HepG2 (cell line): Measurements from ENCODE around the gene TMCC2. TPM values are rescaled to one million over a fixed set of nuclear protein-coding genes. Genes with fewer than 3 reads are reported as not detected.

Experiments used
- ARHGAP35 ChIP-seq: sonication (generic); formaldehyde crosslinking; IDR thresholded peaks from 2 replicates; pipeline ENCODE4 v1.9.0; 2022; ENCODE audit warnings: mild to moderate bottlenecking, inconsistent platforms, moderate library complexity, missing genetic modification reagents, borderline replicate concordance
- BORCS8-MEF2B ChIP-seq: sonication (generic); formaldehyde crosslinking; IDR thresholded peaks from 2 replicates; pipeline ENCODE4 v1.8.0; 2022; ENCODE audit warnings: mild to moderate bottlenecking, missing genetic modification reagents
- CHCHD3 ChIP-seq: sonication (generic); formaldehyde crosslinking; IDR thresholded peaks from 2 replicates; pipeline ENCODE4 v1.8.0; 2022; ENCODE audit warnings: mild to moderate bottlenecking, missing genetic modification reagents, moderate library complexity
- HOXA7 ChIP-seq: sonication (generic); formaldehyde crosslinking; IDR thresholded peaks from 2 replicates; pipeline ENCODE4 v1.8.1; 2022; ENCODE audit warnings: mild to moderate bottlenecking, missing genetic modification reagents, moderate library complexity
- JDP2 ChIP-seq: sonication (generic); formaldehyde crosslinking; IDR thresholded peaks from 2 replicates; pipeline ENCODE4 v1.8.1; 2022; ENCODE audit warnings: missing genetic modification reagents, borderline replicate concordance
- KDM3A ChIP-seq: IDR thresholded peaks from 2 replicates; pipeline ENCODE4 v1.6.1; 2018; ENCODE audit warnings: low read depth, missing compliant biosample characterization
- KDM5B ChIP-seq: sonication (generic); formaldehyde crosslinking; IDR thresholded peaks from 2 replicates; pipeline ENCODE4 v1.4.0; 2020; ENCODE audit warnings: missing genetic modification reagents, mild to moderate bottlenecking, borderline replicate concordance
- KLF11 ChIP-seq: IDR thresholded peaks from 2 replicates; pipeline ENCODE4 v1.6.1; 2016; ENCODE audit warnings: missing compliant biosample characterization
- MEIS1 ChIP-seq: sonication (generic); formaldehyde crosslinking; IDR thresholded peaks from 2 replicates; pipeline ENCODE4 v1.9.0; 2021; ENCODE audit warnings: mild to moderate bottlenecking, missing genetic modification reagents, moderate library complexity, borderline replicate concordance
- SNAI1 ChIP-seq: sonication (generic); formaldehyde crosslinking; IDR thresholded peaks from 2 replicates; pipeline ENCODE4 v1.5.0; 2020; ENCODE audit warnings: mild to moderate bottlenecking, missing genetic modification reagents, borderline replicate concordance
- SOX6 ChIP-seq, 2 experiments: fragments of 450-650 bp in 1 of 2; sonication (generic) in 1 of 2; formaldehyde crosslinking in 1 of 2; IDR thresholded peaks; 2 replicates each; pipeline versions ENCODE4 v1.4.0 to v1.6.1; 2017 to 2020; ENCODE audit warnings: antibody characterized with exemption in 1 of 2, mild to moderate bottlenecking in 1 of 2, missing genetic modification reagents in 1 of 2
- TFDP2 ChIP-seq: sonication (generic); formaldehyde crosslinking; IDR thresholded peaks from 2 replicates; pipeline ENCODE4 v1.4.0; 2020; ENCODE audit warnings: missing genetic modification reagents
- XRCC5 ChIP-seq: fragments of 200-400 bp; formaldehyde crosslinking; optimal IDR thresholded peaks from 2 replicates; pipeline ENCODE3; 2017; ENCODE audit warnings: mild to moderate bottlenecking, low read length
- ZFYVE20 ChIP-seq: sonication (generic); formaldehyde crosslinking; IDR thresholded peaks from 2 replicates; pipeline ENCODE4 v1.8.0; 2023; ENCODE audit warnings: low read depth, mild to moderate bottlenecking, moderate library complexity, missing genetic modification reagents, borderline replicate concordance
- ZNF235 ChIP-seq: sonication (generic); formaldehyde crosslinking; IDR thresholded peaks from 2 replicates; pipeline ENCODE4 v1.8.1; 2023; ENCODE audit warnings: mild to moderate bottlenecking, missing genetic modification reagents, borderline replicate concordance
- ZNF431 ChIP-seq: sonication (generic); formaldehyde crosslinking; IDR thresholded peaks from 2 replicates; pipeline ENCODE4 v1.9.0; 2022; ENCODE audit warnings: missing genetic modification reagents, low read depth, mild to moderate bottlenecking, borderline replicate concordance
- ZNF580 ChIP-seq: IDR thresholded peaks from 2 replicates; pipeline ENCODE4 v1.6.1; 2016; ENCODE audit warnings: low read depth, borderline replicate concordance
- ZNF607 ChIP-seq: sonication (generic); formaldehyde crosslinking; IDR thresholded peaks from 2 replicates; pipeline ENCODE4 v1.5.1; 2020; ENCODE audit warnings: missing genetic modification reagents, mild to moderate bottlenecking, borderline replicate concordance
- ZNF644 ChIP-seq: IDR thresholded peaks from 2 replicates; pipeline ENCODE4 v1.6.1; 2016; ENCODE audit warnings: low read depth
- ZNF660 ChIP-seq: sonication (generic); formaldehyde crosslinking; IDR thresholded peaks from 2 replicates; pipeline ENCODE4 v1.5.1; 2020; ENCODE audit warnings: mild to moderate bottlenecking, low read depth, missing genetic modification reagents, borderline replicate concordance
- ZNF672 ChIP-seq: sonication (generic); formaldehyde crosslinking; IDR thresholded peaks from 2 replicates; pipeline ENCODE4 v1.8.1; 2022; ENCODE audit warnings: missing genetic modification reagents
- polyA plus RNA-seq, 8 experiments: library from polyadenylated mRNA; depleted of rRNA in 3 of 8; stranded (reverse) in 7 of 8; unstranded in 1 of 8; fragments of >200 nt; fragmentation: Illumina TruSeq in 4 of 8; extraction: Trizol in 4 of 8; gene quantifications; 2 replicates each; pipeline versions ENCODE4 v1.2.1 to v1.2.3, GENCODE V29; 2011 to 2016; ENCODE audit warnings: low read depth in 4 of 8, missing spikeins in 1 of 8, mixed read lengths in 1 of 8; ENCODE audit not compliant: insufficient read depth in 1 of 8
- total RNA-seq, 5 experiments: library from RNA; depleted of rRNA; stranded (reverse); fragments of >200 nt; fragmentation: Illumina TruSeq; extraction: Trizol; gene quantifications; 2 replicates each; pipeline ENCODE4 v1.2.3, GENCODE V29; 2016; ENCODE audit warnings: low read depth in 1 of 5
- TF ChIP-seq, protein P1 (sequence below): sonication (generic); formaldehyde crosslinking; IDR thresholded peaks from 2 replicates; pipeline ENCODE4 v1.5.1; 2020; ENCODE audit warnings: missing genetic modification reagents, mild to moderate bottlenecking, borderline replicate concordance
- TF ChIP-seq, protein P2 (sequence below): IDR thresholded peaks from 2 replicates; pipeline ENCODE4 v1.6.1; 2018; ENCODE audit warnings: missing genetic modification reagents
- TF ChIP-seq, protein P3 (sequence below): sonication (generic); formaldehyde crosslinking; IDR thresholded peaks from 2 replicates; pipeline ENCODE4 v1.8.0; 2022; ENCODE audit warnings: missing genetic modification reagents, mild to moderate bottlenecking, inconsistent platforms, borderline replicate concordance

Gene TMCC2
- total and polyA plus RNA-seq, 2 of the 13 experiments (the other 11 are each of a cell fraction or from before 2014, with no cell fraction given): 0.12 to 0.24 TPM

DNA sequence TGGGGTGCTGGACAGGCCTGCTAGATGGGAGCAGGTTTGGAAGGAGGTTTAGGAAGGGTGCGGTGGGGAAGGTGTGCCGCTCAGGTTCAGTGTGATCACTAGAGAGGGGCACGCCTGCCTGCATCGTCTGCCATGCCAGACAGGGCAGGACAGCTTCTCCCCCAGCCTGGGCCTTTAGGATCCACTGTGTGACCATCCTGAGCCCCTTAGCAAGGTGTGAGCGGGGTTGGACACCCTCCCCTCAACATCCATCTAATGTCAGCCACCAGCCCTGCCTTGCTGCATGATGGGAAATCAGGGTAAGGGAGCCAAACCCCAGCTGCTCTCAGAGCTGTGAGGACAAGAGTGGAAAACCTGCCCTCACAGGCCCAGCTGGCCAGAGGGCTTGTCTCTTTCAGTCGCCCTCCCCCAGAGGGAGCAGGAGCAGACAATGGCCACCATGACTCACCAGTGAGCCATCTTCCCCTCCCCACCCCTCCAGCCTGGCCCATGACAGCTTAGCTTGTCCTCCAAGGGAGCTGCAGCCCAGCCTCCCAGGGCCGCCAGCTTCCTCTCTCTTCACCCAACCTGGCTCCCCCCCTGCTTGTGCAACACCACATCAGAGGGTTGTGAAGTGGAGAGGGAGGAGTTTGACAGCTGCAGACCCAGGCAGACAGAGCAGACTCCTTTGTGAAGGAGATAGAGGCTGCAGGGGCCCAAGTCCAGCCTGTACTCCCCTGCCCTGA lies 56.8 kb downstream of the TMCC2 start (continued):
- TF ChIP-seq, protein P1, sequence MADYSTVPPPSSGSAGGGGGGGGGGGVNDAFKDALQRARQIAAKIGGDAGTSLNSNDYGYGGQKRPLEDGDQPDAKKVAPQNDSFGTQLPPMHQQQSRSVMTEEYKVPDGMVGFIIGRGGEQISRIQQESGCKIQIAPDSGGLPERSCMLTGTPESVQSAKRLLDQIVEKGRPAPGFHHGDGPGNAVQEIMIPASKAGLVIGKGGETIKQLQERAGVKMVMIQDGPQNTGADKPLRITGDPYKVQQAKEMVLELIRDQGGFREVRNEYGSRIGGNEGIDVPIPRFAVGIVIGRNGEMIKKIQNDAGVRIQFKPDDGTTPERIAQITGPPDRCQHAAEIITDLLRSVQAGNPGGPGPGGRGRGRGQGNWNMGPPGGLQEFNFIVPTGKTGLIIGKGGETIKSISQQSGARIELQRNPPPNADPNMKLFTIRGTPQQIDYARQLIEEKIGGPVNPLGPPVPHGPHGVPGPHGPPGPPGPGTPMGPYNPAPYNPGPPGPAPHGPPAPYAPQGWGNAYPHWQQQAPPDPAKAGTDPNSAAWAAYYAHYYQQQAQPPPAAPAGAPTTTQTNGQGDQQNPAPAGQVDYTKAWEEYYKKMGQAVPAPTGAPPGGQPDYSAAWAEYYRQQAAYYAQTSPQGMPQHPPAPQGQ (CRISPR knock-in tag): no peak
- TF ChIP-seq ZNF644 (peak; percentile 85), ZNF660 (CRISPR knock-in tag) (no peak), ARHGAP35 (CRISPR knock-in tag) (no peak), ZNF672 (CRISPR knock-in tag) (no peak), KDM5B (peak; percentile 55; the same call in 1 of the 2 replicates), ZFYVE20 (CRISPR knock-in tag) (no peak), SOX6 (IDR thresholded peaks at IDR 0.05) (no peak), SOX6 (CRISPR knock-in tag; IDR thresholded peaks at IDR 0.05) (peak; percentile 92), CHCHD3 (no peak), BORCS8-MEF2B (CRISPR knock-in tag) (no peak), TFDP2 (CRISPR knock-in tag) (no peak), KDM3A (CRISPR knock-in tag) (0 out of 2 replicates have a peak, but pooled peaks have one; percentile 57), ZNF431 (CRISPR knock-in tag) (no peak), XRCC5 (peak; percentile 95), KLF11 (CRISPR knock-in tag) (no peak), JDP2 (CRISPR knock-in tag) (no peak), ZNF580 (0 out of 2 replicates have a peak, but pooled peaks have one; percentile 40), HOXA7 (CRISPR knock-in tag) (no peak), ZNF235 (no peak), ZNF607 (CRISPR knock-in tag) (no peak), SNAI1 (no peak), MEIS1 (CRISPR knock-in tag) (peak; percentile 98)
- TF ChIP-seq, protein P2, sequence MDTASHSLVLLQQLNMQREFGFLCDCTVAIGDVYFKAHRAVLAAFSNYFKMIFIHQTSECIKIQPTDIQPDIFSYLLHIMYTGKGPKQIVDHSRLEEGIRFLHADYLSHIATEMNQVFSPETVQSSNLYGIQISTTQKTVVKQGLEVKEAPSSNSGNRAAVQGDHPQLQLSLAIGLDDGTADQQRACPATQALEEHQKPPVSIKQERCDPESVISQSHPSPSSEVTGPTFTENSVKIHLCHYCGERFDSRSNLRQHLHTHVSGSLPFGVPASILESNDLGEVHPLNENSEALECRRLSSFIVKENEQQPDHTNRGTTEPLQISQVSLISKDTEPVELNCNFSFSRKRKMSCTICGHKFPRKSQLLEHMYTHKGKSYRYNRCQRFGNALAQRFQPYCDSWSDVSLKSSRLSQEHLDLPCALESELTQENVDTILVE (CRISPR knock-in tag): no peak
- TF ChIP-seq, protein P3, sequence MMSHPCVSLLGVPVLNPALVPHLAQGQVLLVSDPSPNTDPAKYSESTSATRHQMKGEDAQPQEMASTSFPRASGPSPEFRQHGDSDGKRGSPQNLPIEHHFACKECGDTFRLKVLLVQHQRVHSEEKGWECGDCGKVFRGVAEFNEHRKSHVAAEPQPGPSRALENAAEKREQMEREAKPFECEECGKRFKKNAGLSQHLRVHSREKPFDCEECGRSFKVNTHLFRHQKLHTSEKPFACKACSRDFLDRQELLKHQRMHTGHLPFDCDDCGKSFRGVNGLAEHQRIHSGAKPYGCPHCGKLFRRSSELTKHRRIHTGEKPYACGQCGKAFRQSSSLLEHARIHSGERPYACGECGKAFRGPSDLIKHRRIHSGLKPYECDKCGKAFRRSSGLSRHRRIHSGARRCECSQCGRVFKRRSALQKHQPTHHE (CRISPR knock-in tag): no peak
